OCI-LY3 (cell line): ENCODE results near the gene STK32B.

Experiments
- EZH2phosphoT487 ChIP-seq: fragments of 200-600 bp; shearing (Covaris generic); IDR thresholded peaks from 2 replicates; pipeline ENCODE4 v1.6.1; 2018; ENCODE audit warnings: antibody characterized with exemption, mixed run types, low read depth
- TF ChIP-seq, protein P1 (sequence below): fragments of 200-600, 300-600 bp; sonication (generic); IDR thresholded peaks from 2 replicates; pipeline ENCODE4 v1.5.1; 2014; ENCODE audit warnings: antibody characterized with exemption, low read length, low read depth

DNA sequence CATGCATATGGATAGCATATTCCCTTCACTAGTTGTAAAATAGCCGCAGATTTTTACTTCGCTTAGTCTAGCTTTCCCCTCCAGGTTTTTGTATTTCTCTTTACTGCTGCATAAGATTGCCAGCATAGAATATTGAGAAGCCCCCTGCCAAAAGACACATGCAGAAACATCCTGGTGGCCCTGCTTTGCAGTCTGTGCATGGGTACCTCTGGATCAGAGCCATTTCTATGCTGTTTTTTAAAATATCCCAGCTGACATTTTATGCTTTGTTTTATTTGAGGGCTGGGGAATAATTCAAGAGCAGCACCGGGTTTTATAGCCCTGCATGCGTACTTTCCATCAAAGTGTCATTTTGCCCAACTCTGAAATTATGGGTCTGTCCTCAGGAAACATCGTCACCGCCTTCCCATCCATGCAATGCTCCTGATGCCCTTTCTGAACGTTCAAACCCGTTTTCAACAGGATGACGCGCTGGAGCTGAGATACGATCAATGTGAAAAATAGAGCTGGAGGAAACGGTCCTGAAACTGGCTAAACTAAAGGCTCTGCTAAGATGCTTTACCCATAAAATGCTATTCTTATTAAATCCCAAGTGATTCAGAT is 342.7 kb downstream of the STK32B start:
- TF ChIP-seq EZH2phosphoT487: no peak
- TF ChIP-seq, protein P1, sequence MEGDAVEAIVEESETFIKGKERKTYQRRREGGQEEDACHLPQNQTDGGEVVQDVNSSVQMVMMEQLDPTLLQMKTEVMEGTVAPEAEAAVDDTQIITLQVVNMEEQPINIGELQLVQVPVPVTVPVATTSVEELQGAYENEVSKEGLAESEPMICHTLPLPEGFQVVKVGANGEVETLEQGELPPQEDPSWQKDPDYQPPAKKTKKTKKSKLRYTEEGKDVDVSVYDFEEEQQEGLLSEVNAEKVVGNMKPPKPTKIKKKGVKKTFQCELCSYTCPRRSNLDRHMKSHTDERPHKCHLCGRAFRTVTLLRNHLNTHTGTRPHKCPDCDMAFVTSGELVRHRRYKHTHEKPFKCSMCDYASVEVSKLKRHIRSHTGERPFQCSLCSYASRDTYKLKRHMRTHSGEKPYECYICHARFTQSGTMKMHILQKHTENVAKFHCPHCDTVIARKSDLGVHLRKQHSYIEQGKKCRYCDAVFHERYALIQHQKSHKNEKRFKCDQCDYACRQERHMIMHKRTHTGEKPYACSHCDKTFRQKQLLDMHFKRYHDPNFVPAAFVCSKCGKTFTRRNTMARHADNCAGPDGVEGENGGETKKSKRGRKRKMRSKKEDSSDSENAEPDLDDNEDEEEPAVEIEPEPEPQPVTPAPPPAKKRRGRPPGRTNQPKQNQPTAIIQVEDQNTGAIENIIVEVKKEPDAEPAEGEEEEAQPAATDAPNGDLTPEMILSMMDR: no peak
